Smooth muscle cell (in vitro differentiated cells): Measurements from ENCODE around the gene NEGR1. TPM values are rescaled to one million over a fixed set of nuclear protein-coding genes. Genes with fewer than 3 reads are reported as not detected.

Experiments
- DNase-seq: peaks from one replicate; lab custom pipeline; 2025; ENCODE audit not compliant: unreplicated experiment; lab: John Stamatoyannopoulos, UW
- H2AFZ ChIP-seq: fragments of 200-600 bp; sonication (generic); 2 replicates; pipeline ENCODE4 v1.6.0; 2016; ENCODE audit warnings: antibody characterized with exemption, low read depth, mild to moderate bottlenecking
- H3F3A ChIP-seq: fragments of 200-600 bp; sonication (generic); 2 replicates; pipeline ENCODE4 v1.6.0; 2017; ENCODE audit warnings: antibody characterized with exemption, low read depth
- H3K27ac ChIP-seq: fragments of 200-600 bp; sonication (generic); 2 replicates; pipeline ENCODE4 v1.5.1; 2016; ENCODE audit warnings: low read depth, mild to moderate bottlenecking
- H3K27me3 ChIP-seq: fragments of 200-600 bp; sonication (generic); 2 replicates; pipeline ENCODE4 v1.6.1; 2016; ENCODE audit warnings: low read depth, mild to moderate bottlenecking
- H3K36me3 ChIP-seq: fragments of 200-600 bp; sonication (generic); 2 replicates; pipeline ENCODE4 v1.5.1; 2016; ENCODE audit warnings: low read depth
- H3K4me1 ChIP-seq: fragments of 200-600 bp; sonication (generic); 2 replicates; pipeline ENCODE4 v1.5.1; 2016; ENCODE audit warnings: low read depth
- H3K4me2 ChIP-seq: fragments of 200-600 bp; sonication (generic); 2 replicates; pipeline ENCODE4 v1.6.0; 2016; ENCODE audit warnings: mild to moderate bottlenecking
- H3K4me3 ChIP-seq: fragments of 200-600 bp; sonication (generic); 2 replicates; pipeline ENCODE4 v1.5.1; 2016; ENCODE audit warnings: mild to moderate bottlenecking
- H3K79me2 ChIP-seq: fragments of 200-600 bp; sonication (generic); 2 replicates; pipeline ENCODE4 v1.6.0; 2016; ENCODE audit warnings: low read depth, mild to moderate bottlenecking
- H3K9ac ChIP-seq: fragments of 200-600 bp; sonication (generic); 2 replicates; pipeline ENCODE4 v1.6.0; 2016; ENCODE audit warnings: low read depth
- H3K9me3 ChIP-seq: fragments of 200-600 bp; sonication (generic); replicated peaks from 2 replicates; pipeline ENCODE4 v1.5.1; 2016; ENCODE audit warnings: low read depth
- H4K20me1 ChIP-seq: fragments of 200-600 bp; sonication (generic); 2 replicates; pipeline ENCODE4 v1.6.0; 2016; ENCODE audit warnings: low read depth
- WGBS: methylation state at CpG from one replicate; pipeline ENCODE4 v1.1.7; 2016; ENCODE audit warnings: low lambda C conversion rate; 5-methylcytosine and 5-hydroxymethylcytosine counted together
- polyA plus RNA-seq: library from polyadenylated mRNA; unstranded; fragments of >200 nt; fragmentation: Nextera tagmentation; extraction: Ambion mirVana; gene quantifications from 2 replicates; pipeline ENCODE4 v1.2.1, GENCODE V29; 2016
- total RNA-seq: library from RNA; depleted of rRNA; stranded (reverse); fragments of >200 nt; gene quantifications from 2 replicates; pipeline ENCODE4 v1.2.3, GENCODE V29; 2014
- TF ChIP-seq, protein P1 (sequence below): fragments of 200-600 bp; sonication (generic); IDR thresholded peaks from 2 replicates; pipeline ENCODE4 v1.5.1; 2017; ENCODE audit warnings: borderline replicate concordance, mild to moderate bottlenecking, antibody characterized with exemption; ENCODE audit not compliant: insufficient read depth, poor library complexity, severe bottlenecking

The NEGR1 gene
- total and polyA plus RNA-seq, 2 experiments from 2014 or later, result 0.02 to 0.09 TPM

- H3K9me3 ChIP-seq, result no peaks in the 10 kb centered on the region
- H3K4me3 ChIP-seq, result no peak overlapping the region
- H2AFZ ChIP-seq, result no peak overlapping the region
- no peaks in the 10 kb centered on the region for H4K20me1 ChIP-seq
- 91% methylated on average over 7 of the region's 7 CpGs for WGBS
- no peaks in the 10 kb centered on the region for H3F3A ChIP-seq
- no peaks in the 10 kb centered on the region for H3K27me3 ChIP-seq
- TF ChIP-seq, protein P1, sequence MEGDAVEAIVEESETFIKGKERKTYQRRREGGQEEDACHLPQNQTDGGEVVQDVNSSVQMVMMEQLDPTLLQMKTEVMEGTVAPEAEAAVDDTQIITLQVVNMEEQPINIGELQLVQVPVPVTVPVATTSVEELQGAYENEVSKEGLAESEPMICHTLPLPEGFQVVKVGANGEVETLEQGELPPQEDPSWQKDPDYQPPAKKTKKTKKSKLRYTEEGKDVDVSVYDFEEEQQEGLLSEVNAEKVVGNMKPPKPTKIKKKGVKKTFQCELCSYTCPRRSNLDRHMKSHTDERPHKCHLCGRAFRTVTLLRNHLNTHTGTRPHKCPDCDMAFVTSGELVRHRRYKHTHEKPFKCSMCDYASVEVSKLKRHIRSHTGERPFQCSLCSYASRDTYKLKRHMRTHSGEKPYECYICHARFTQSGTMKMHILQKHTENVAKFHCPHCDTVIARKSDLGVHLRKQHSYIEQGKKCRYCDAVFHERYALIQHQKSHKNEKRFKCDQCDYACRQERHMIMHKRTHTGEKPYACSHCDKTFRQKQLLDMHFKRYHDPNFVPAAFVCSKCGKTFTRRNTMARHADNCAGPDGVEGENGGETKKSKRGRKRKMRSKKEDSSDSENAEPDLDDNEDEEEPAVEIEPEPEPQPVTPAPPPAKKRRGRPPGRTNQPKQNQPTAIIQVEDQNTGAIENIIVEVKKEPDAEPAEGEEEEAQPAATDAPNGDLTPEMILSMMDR, result no peak
- H3K9ac ChIP-seq, result no peak overlapping the region
- H3K4me1 ChIP-seq, result no peaks in the 10 kb centered on the region
- no peak overlapping the region for H3K4me2 ChIP-seq
- no peaks in the 10 kb centered on the region for H3K36me3 ChIP-seq
- H3K79me2 ChIP-seq, result no peaks in the 10 kb centered on the region
- DNase-seq, result no peak
- no peak overlapping the region for H3K27ac ChIP-seq
These were observed 733.9 kb downstream of the NEGR1 start for GRCh38 chr1:71548398-71548890.

DNA sequence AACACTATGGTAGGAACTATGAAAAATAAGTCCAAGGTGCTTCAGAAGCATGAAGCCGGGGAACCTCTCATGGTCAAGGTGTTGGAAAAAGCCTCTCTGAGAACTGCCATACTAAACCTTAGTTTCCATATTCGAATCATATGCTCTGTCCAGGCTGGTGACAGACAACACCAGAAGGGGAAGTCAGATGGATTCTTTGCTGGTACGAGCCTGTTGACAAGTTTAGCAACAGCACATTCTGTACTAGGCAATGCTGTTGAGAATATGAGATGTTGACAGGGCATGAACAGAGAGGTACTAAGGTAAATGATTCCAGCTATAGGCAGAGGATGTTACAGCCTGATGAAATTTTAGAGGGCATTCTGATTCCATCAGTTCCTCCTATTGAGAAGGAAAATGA lies 740.2 kb downstream of the NEGR1 start:
- no peaks in the 10 kb centered on the region for H3K9me3 ChIP-seq
- no peak overlapping the region for H3K27ac ChIP-seq
- H4K20me1 ChIP-seq, result no peaks in the 10 kb centered on the region
- no peak overlapping the region for H3K4me2 ChIP-seq
- no peak overlapping the region for H2AFZ ChIP-seq
- H3K27me3 ChIP-seq, result no peaks in the 10 kb centered on the region
- WGBS, result 83% methylated on average over 3 of the region's 3 CpGs
- no peaks in the 10 kb centered on the region for H3K79me2 ChIP-seq
- no peak overlapping the region for H3K9ac ChIP-seq
- H3K4me1 ChIP-seq, result no peaks in the 10 kb centered on the region
- H3K36me3 ChIP-seq, result no peaks in the 10 kb centered on the region
- H3K4me3 ChIP-seq, result no peak overlapping the region
- no peak for DNase-seq
- H3F3A ChIP-seq, result no peaks in the 10 kb centered on the region
- TF ChIP-seq, protein P1, result no peak

DNA sequence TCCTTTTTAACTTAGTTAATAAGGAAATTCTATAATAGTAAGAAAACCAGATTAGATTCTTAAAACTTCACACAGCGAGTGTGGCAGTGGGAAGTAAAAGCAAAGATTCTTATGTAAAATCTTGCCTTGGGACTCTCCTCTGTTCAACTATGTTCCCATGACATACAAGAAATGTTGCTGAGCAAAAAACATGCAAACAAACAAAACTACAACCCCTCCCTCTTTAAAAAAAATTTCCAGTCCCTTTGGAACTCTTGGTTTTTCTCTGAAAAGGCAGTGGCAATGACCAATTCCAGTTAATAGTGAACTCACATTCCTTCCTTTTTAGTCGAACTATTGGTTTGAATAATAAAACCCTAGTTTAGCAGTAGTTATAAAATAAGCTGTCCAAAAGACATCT lies 748.4 kb downstream of the NEGR1 start:
- no peak for DNase-seq
- Histone ChIP-seq H4K20me1 (no peaks in the 10 kb centered on the region), H3K36me3 (no peaks in the 10 kb centered on the region), H3F3A (no peaks in the 10 kb centered on the region), H3K4me1 (no peaks in the 10 kb centered on the region), H3K27ac (no peak overlapping the region), H3K4me2 (no peak overlapping the region), H3K9me3 (no peaks in the 10 kb centered on the region), H2AFZ (peak overlapping the region; percentile 51), H3K27me3 (no peaks in the 10 kb centered on the region), H3K79me2 (no peaks in the 10 kb centered on the region), H3K9ac (no peak overlapping the region), H3K4me3 (no peak overlapping the region)
- 85% methylated on average over 2 of the region's 2 CpGs for WGBS
- TF ChIP-seq, protein P1, result no peak

DNA sequence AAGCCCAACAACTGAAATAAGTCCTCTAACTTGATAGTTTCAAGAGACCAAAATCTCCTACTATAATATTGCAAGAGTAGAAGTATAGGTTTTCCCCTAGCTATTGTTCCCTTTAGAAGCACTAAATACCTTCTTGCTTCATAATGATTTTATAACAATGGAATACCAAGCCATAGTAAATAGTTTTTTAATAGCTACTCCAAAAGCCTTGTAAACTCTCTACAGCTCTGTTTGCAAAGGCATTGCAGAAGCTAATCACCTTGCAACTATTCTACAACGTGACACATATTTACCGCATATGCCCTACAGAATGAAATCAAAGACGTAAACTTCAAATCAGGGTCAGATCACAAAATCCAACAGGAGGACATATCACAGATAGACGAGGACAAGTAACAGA lies 750.0 kb downstream of the NEGR1 start:
- no peaks in the 10 kb centered on the region for H3K36me3 ChIP-seq
- no peak overlapping the region for H3K27ac ChIP-seq
- no peak overlapping the region for H2AFZ ChIP-seq
- H3K9ac ChIP-seq, result no peak overlapping the region
- H3K4me2 ChIP-seq, result no peak overlapping the region
- no peaks in the 10 kb centered on the region for H4K20me1 ChIP-seq
- 85% methylated on average over 4 of the region's 4 CpGs for WGBS
- TF ChIP-seq, protein P1, result no peak
- no peaks in the 10 kb centered on the region for H3K4me1 ChIP-seq
- no peaks in the 10 kb centered on the region for H3K27me3 ChIP-seq
- no peaks in the 10 kb centered on the region for H3F3A ChIP-seq
- no peaks in the 10 kb centered on the region for H3K9me3 ChIP-seq
- H3K79me2 ChIP-seq, result no peaks in the 10 kb centered on the region
- no peak overlapping the region for H3K4me3 ChIP-seq
- DNase-seq, result no peak
